GM23338 (cell line): ENCODE measurements around the gene APCDD1L.

Source experiments
- CREB1 ChIP-seq: fragments of 250-450 bp; sonication (Bioruptor Pico); IDR thresholded peaks from 2 replicates; pipeline ENCODE4 v1.5.0; 2020; ENCODE audit warnings: low read depth, mild to moderate bottlenecking, moderate library complexity
- CTCF ChIP-seq, 2 experiments: fragments of 200-600 bp in 1 of 2; sonication (generic) in 1 of 2; conservative IDR thresholded peaks; 2 replicates each; pipeline versions ENCODE4 v1.5.1 to v1.6.1; 2016 to 2017; ENCODE audit warnings: antibody characterized with exemption in 2 of 2, low read depth in 2 of 2, mild to moderate bottlenecking in 2 of 2, moderate library complexity in 1 of 2
- ETS1 ChIP-seq: IDR thresholded peaks from 2 replicates; pipeline ENCODE4 v1.6.1; 2016; ENCODE audit warnings: antibody characterized with exemption
- EZH2 ChIP-seq: fragments of 200-600 bp; sonication (generic); IDR thresholded peaks from one replicate; pipeline ENCODE4 v1.8.0; 2017; ENCODE audit warnings: antibody characterized with exemption, mild to moderate bottlenecking, low read depth; ENCODE audit not compliant: unreplicated experiment
- EZH2phosphoT487 ChIP-seq: fragments of 200-600 bp; sonication (generic); IDR thresholded peaks from one replicate; pipeline ENCODE4 v1.8.1; 2018; ENCODE audit warnings: antibody characterized with exemption; ENCODE audit not compliant: unreplicated experiment
- JUNB ChIP-seq: IDR thresholded peaks from one replicate; pipeline ENCODE4 v1.6.1; 2016; ENCODE audit warnings: antibody characterized with exemption; ENCODE audit not compliant: unreplicated experiment
- NANOG ChIP-seq: IDR thresholded peaks from 2 replicates; pipeline ENCODE4 v1.6.1; 2016; ENCODE audit warnings: antibody characterized with exemption, borderline replicate concordance
- POLR2AphosphoS5 ChIP-seq: IDR thresholded peaks from 2 replicates; pipeline ENCODE4 v1.6.1; 2016; ENCODE audit warnings: antibody characterized with exemption, low read depth
- REST ChIP-seq: IDR thresholded peaks from one replicate; pipeline ENCODE4 v1.6.1; 2018; ENCODE audit warnings: antibody characterized with exemption; ENCODE audit not compliant: unreplicated experiment
- ZNF114 ChIP-seq: fragments of 250-450 bp; sonication (Bioruptor Pico); IDR thresholded peaks from 2 replicates; pipeline ENCODE4 v1.5.0; 2020; ENCODE audit warnings: mild to moderate bottlenecking, moderate library complexity
- ZNF462 ChIP-seq: fragments of 250-450 bp; sonication (Bioruptor Pico); IDR thresholded peaks from 2 replicates; pipeline ENCODE4 v1.5.0; 2020; ENCODE audit warnings: mild to moderate bottlenecking, moderate library complexity

- TF ChIP-seq EZH2, result no peak
- TF ChIP-seq CTCF (conservative IDR thresholded peaks at IDR 0.05; ENCODE audit: low read depth in 2 of 2), result no peak
- no peak for TF ChIP-seq POLR2AphosphoS5
- no peak for TF ChIP-seq JUNB
- TF ChIP-seq NANOG, result no peak
- no peak for TF ChIP-seq ZNF462
- TF ChIP-seq CREB1 (CRISPR knock-in tag), result no peak
- no peak for TF ChIP-seq EZH2phosphoT487
- no peak for TF ChIP-seq ETS1
- no peak for TF ChIP-seq REST
- TF ChIP-seq ZNF114 (CRISPR knock-in tag), result no peak
Observed at GRCh38 chr20:58418949-58419748, 96.0 kb downstream of the APCDD1L start.
